ENCODE results near the gene CD2.

DNA sequence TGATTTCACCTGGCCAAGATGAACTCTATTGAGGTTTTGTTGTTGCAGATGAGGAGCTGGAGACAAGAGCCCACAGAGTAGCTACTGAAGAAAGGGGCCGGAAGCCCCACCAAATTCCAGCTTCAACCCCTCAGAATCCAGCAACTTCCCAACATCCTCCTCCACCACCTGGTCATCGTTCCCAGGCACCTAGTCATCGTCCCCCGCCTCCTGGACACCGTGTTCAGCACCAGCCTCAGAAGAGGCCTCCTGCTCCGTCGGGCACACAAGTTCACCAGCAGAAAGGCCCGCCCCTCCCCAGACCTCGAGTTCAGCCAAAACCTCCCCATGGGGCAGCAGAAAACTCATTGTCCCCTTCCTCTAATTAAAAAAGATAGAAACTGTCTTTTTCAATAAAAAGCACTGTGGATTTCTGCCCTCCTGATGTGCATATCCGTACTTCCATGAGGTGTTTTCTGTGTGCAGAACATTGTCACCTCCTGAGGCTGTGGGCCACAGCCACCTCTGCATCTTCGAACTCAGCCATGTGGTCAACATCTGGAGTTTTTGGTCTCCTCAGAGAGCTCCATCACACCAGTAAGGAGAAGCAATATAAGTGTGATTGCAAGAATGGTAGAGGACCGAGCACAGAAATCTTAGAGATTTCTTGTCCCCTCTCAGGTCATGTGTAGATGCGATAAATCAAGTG lies 14.3 kb downstream of the CD2 start:
- TF ChIP-seq, protein P1, sequence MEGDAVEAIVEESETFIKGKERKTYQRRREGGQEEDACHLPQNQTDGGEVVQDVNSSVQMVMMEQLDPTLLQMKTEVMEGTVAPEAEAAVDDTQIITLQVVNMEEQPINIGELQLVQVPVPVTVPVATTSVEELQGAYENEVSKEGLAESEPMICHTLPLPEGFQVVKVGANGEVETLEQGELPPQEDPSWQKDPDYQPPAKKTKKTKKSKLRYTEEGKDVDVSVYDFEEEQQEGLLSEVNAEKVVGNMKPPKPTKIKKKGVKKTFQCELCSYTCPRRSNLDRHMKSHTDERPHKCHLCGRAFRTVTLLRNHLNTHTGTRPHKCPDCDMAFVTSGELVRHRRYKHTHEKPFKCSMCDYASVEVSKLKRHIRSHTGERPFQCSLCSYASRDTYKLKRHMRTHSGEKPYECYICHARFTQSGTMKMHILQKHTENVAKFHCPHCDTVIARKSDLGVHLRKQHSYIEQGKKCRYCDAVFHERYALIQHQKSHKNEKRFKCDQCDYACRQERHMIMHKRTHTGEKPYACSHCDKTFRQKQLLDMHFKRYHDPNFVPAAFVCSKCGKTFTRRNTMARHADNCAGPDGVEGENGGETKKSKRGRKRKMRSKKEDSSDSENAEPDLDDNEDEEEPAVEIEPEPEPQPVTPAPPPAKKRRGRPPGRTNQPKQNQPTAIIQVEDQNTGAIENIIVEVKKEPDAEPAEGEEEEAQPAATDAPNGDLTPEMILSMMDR (IDR thresholded peaks at IDR 0.05): no peak
- TF ChIP-seq POLR2A (IDR thresholded peaks at IDR 0.05): no peak
- TF ChIP-seq POLR2AphosphoS5 (IDR thresholded peaks at IDR 0.05): no peak
- TF ChIP-seq EP300 (IDR thresholded peaks at IDR 0.05): no peak
